IPS DF 4.7 (cell line): ENCODE data around the gene PSMF1.

Experiments
- DNase-seq: peaks from one replicate; pipeline ENCODE4 v3.0.0-alpha.2; 2013; ENCODE audit warnings: low spot score; ENCODE audit errors: extremely low read depth

PSMF1 gene

GRCh38 chr20:1163653-1164052 lies 45.3 kb downstream of the PSMF1 start:
- no peak for DNase-seq

GRCh38 chr20:1164871-1165270 lies 46.5 kb downstream of the PSMF1 start:
- no peak for DNase-seq

DNA sequence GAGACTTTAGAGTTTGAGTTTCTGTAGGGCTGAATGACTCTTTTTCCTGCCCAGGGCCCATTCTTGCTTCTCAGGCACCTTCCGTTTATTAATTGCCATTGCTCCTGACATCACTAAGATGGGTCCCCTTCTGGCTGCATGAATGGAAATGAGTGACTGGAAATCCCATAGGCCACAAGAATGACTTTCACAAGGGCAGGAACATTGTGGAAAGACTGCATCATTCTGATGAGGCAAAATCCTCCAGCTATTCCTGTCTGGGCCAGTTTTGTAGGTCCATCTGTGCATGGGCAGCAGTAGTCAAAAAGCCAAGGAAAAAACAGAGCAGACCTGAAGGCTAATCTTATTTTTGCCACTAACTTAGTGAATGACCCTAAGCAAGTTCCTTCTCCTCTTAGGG lies 47.1 kb downstream of the PSMF1 start:
- no peak for DNase-seq

GRCh38 chr20:1165941-1166340 lies 47.5 kb downstream of the PSMF1 start:
- no peak for DNase-seq

DNA sequence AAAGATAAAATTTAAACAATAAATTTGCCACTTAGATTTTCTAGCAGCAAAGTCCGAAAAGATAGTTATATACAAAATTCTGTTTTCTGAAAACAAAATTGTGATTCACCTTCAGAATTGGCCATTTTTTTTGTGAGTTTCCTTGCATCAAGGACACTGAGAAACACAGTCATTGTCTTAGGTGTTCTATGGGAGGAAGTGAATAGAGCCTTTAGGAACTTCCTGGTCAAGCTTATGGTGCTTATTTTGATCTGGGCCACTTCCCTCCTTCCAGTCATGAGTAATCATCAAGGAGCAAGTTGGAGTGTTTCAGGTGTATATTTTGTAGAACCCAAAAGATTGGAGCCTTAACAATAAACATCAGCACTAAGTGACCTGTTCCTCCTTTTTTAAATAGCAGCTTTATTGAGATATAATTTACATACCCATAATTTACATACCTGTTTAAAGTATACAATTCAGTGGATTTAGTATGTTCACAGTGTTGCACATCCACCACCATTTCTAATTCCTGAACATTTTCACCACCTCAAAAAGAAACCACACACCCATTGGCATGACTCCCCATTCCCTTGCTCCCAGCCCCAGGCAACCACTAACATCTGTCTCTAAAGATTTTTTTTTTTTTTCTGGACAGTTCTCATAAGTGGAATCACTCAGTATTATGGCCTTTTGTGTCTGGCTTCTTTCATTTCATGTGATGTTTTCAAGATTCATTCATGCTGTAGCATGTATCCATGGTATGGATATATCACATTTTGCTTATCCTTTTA lies 48.7 kb downstream of the PSMF1 start:
- DNase-seq, result no peak

- no peak for DNase-seq
Measured at GRCh38 chr20:1169224-1169623, 50.8 kb downstream of the PSMF1 start.

DNA sequence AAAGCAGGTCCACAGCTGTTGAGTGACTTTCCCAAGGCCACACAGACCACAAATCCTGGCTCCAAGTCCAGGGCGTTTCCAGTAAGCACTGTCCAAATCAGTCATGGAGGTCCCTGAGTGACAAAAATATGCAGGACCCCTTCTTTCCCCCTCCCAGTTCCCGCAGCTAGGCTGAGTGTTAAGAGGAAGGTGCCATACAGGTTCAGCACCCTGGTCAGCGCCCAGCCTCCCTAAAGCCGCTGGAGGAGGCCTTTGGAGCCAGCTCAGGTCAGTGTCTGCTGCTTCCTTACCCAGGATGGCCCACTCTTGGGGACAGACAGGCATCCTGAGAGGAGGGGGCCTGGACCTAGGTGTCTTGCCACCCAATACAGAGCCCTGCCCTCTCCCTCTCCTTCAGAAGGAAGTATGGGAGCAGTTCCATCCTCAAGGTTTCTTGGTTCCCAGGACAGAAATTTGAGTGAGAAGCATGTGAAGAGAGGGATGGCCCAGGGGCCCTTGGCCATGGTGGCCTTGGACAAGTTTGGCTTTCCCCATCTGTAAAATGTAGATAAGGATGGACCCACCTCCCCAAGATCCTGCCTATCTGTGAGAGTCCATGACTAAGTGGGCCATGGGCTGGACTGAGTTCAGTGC lies 53.2 kb downstream of the PSMF1 start:
- no peak for DNase-seq

GRCh38 chr20:1173698-1174097 lies 55.3 kb downstream of the PSMF1 start:
- no peak for DNase-seq

GRCh38 chr20:1174787-1175186 lies 56.4 kb downstream of the PSMF1 start:
- DNase-seq, result no peak

GRCh38 chr20:1177680-1178079 lies 59.3 kb downstream of the PSMF1 start:
- no peak for DNase-seq

DNA sequence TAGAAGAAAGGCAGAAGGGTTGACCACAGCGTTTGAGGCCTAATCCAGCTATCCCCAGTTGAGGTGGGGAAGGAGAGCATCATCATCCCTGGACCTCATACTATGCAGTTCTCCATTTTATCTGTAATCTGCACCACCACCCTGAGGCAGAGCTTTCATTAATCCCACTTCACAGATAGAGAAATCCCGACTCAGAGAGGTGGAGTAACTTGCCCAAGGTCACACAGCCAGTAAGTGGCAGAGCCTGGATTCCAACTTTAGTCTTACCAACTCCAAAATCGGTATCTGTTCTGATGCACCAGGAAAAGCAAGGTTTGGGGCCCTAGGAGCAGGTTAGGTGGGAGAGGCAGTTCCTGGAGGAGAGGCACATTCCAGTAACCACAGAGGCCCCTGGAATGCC lies 59.7 kb downstream of the PSMF1 start:
- no peak for DNase-seq

DNA sequence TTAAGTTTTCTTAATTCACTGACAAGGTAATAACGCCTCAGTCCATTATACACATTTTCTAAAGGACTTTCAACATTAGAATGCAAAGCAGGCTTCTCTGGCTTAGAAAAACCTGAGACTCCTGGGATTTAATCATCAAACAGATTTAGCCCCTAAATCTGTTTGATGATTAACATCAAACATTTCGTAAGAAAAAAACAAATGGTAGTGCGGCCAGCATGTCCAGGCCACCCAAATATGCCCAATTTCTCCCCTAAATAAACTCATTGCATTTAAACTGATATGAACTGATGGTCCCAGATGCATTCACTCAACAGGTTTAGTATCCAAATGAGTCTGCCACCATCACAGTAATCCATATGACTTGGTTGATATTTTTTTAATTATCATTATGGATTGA lies 60.2 kb downstream of the PSMF1 start:
- DNase-seq, result no peak

DNA sequence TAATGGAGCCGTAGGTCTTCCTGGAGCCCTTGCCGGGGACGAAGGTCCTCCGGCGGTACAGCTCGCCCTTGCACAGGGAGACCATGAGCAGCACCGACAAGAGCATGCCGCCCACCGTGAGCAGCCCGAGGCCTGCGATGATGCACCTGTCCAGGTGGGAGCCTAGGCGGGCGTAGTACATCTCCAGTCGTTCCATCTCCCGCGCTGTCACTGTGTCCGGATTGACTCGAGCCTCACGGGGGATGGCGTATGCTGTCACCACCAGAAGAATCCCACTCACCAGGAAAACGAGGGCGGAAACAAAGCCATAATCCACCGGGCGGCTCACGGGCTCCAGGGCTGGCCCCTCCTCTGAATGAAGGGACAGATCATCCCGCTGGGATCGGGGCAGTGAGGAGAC lies 62.5 kb downstream of the PSMF1 start:
- DNase-seq, result no peak

DNA sequence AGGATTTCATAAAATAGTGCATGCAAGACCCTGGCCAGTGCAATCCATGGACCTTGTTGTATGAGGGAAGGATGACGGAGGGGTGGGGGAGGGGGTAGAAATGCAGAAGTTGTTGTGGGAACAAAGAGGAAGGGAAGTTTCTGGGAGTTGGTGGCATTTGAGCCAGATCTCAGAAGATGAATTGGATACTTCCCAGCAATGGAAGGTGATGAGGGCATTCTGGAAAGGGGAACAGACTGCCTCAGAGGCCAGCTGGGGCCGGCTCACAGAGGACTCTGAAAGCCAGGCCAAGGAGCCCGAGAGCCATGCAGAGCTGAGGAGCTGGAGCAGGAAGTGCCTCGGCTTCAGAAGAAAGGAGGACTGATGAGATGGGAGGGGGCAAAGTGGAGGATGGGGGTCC lies 63.7 kb downstream of the PSMF1 start:
- no peak for DNase-seq

- DNase-seq, result no peak
Measured at GRCh38 chr20:1183153-1183552, 64.8 kb downstream of the PSMF1 start.

GRCh38 chr20:1184260-1184637 lies 65.8 kb downstream of the PSMF1 start:
- DNase-seq, result no peak

GRCh38 chr20:1184638-1185315 lies 66.4 kb downstream of the PSMF1 start, which contains the start of gene TMEM74B:
Gene TMEM74B, minus strand, starts transcription at chr20:1184981. Its CDS starts 1,180 bp downstream, at chr20:1183801.
- DNase-seq, result no peak

GRCh38 chr20:1185316-1185741 lies 66.9 kb downstream of the PSMF1 start:
- DNase-seq, result no peak

DNA sequence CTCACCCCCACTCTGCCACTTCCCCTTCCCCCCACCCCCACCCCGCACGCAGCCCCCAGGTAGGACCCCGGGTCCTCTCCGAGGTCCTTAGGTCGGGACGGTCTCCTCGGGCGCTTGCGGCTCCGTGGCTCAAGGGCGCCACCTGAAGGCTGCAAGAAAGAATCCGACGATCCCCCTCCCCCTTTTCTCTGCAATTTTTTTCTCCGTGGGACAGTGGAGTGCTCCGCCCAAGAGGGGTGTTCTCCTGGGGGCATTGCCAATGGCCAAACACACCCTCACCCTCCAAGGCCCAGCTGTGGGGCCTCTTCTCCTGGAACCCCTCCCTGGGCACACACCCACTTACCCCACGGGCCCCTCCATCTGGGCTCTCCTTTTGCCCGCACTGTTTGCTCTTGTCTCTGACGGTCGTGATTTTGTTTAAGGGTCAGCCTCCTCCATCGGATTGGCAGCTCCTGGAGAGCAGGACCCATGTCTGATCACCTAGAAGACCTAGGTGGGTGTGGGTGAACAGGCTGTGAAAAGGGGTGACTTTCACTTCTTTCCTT lies 67.5 kb downstream of the PSMF1 start:
- no peak for DNase-seq

DNA sequence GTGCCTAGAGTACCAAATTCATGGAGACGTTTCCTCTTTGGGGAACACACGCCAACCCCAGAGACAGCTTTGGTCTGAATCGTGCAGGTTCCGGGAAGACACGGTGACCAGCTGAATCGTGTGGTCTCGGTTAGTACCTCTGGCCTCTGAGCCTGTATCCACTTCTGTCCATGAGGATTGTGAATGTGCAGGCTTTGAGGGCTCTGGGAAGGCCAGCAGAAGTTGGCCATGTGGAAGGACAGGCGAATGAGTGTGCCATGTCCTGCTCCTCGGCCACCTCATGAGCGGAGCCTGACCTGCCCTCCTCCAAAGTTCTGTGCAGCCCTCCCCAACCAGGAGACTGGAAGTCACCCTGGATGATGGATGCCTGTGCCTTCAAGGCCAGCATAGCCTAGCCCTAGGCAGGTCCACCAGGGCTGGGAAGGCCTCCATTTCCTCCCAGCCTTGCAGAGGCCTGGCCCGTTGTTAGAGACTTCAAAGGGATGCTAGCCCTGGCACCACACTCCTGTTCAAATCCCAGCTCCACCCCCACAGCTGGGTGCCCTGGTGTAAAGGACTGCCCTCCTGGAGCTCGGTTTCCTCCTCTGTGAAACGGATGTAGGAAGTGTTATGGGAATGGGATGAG lies 68.1 kb downstream of the PSMF1 start:
- no peak for DNase-seq

DNA sequence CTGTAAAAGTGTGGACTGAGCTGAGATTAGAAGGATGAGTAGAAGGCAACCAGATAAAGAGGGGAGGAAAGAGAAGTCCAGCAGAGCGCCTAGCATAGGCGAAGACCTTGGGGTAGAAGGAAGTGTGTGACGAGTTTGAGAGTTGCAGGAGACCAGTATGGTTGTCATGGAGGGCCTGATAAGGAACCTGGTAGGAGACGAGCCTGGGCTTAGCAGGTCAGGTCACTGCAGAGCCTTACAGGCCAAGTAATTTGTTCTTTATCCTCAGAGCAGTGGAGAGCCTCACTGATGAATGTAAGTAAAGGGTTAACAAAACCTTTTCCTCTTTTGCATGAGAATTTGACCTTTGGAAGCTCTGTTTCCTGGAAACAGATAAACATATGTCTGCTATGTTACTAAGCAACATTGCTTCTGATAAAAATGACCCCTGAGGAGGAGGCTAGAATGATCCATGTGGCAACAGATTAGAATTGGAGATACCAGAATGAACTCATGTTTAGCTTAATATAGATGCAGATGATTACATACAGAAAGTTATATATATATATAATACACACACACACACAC lies 69.3 kb downstream of the PSMF1 start:
- no peak for DNase-seq
